T-helper 1 cell treated with Interleukin-12 subunit alpha and Interleukin-12 subunit beta and Interleukin-4 antibody, amounts not matched to agents 30 μg/mL and 1 μg/mL, for 36 hours (primary cell): ENCODE data around the gene PIK3C2B.

Source experiments
- H3K27ac Mint-ChIP-seq: one replicate; pipeline ENCODE4 v1.8.0; 2021; ENCODE audit warnings: mild to moderate bottlenecking, mixed read lengths
- H3K27me3 Mint-ChIP-seq: one replicate; pipeline ENCODE4 v1.8.0; 2021; ENCODE audit warnings: low read depth, mixed read lengths
- H3K36me3 Mint-ChIP-seq: one replicate; pipeline ENCODE4 v1.8.0; 2021; ENCODE audit warnings: low read depth, mixed read lengths
- H3K4me1 Mint-ChIP-seq: one replicate; pipeline ENCODE4 v1.8.0; 2021; ENCODE audit warnings: low read depth, mixed read lengths
- H3K4me3 Mint-ChIP-seq: one replicate; pipeline ENCODE4 v1.8.0; 2021; ENCODE audit warnings: mild to moderate bottlenecking, moderate library complexity, mixed read lengths
- H3K9me3 Mint-ChIP-seq: one replicate; pipeline ENCODE4 v1.8.0; 2021; ENCODE audit warnings: mixed read lengths

Gene PIK3C2B

DNA sequence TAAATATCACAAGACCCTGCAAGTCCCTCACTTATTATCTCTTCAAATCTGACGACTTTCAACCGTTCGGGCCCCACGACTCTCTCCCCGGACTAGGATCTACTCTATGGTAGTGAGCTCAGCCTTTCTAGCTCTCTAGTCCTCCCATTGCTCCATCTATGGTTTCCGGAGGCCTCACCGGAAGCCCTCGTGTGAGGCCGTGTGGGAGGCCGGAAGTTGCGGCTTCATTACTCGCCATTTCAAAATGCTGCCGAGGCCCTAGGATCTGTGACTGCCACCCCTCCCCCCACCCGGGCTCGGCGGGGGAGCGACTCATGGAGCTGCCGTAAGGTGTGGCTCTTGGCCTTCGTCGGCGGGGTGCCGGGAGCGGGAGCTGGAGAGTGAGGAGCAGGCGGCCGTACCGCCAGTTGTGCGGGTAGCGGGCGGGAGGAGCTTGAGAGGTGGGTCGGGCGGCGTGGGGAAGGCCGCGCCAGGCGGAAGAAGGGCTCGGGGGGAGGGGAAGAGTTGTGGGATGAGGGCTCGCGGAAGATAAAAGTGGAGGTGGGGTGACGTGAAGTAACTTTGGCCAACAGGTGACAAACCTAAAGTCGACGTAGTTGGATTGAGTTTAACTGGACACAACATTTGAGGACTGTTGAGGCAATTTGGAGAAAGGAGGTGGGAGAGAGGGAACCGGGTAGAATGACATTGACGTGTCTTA lies 21.7 kb upstream of the PIK3C2B start, which contains the start of gene MDM4:
TSS of gene MDM4 (plus strand) at position 227 of the 700 bp plus-strand sequence. CDS start 9,113 bp downstream, outside the sequence.
- Mint-ChIP-seq H3K4me3 (no peak within 1 kb of the TSS), H3K9me3 (no peaks in the 10 kb centered on the region), H3K27me3 (no peaks in the 10 kb centered on the region), H3K36me3 (peaks cover 27% of the 10 kb centered on the region), H3K4me1 (peaks cover 48% of the 10 kb centered on the region), H3K27ac (no peak within 1 kb of the TSS)

DNA sequence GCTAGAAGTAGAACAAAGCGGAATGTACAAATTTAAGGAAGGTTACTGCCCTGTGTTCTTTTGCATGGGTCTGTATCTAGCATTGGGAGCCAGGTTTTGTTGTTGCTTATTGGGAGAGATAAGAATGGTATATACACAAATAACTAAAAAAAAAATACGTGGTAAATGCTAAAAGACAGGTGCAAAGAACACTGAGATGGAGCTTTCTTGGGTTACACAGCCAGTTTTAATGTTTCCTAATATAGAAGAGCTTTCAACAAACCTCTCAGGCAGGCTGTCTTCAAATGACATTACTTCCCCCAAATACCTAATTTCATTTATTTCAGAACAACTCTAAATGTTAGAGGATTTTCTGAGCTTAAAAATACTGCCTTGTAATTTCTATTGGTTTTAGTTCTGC lies 20.2 kb upstream of the PIK3C2B start:
- H3K4me1 Mint-ChIP-seq: peaks cover 42% of the 10 kb centered on the region
- H3K27ac Mint-ChIP-seq: peak overlapping the region; percentile 60
- no peaks in the 10 kb centered on the region for H3K9me3 Mint-ChIP-seq
- H3K4me3 Mint-ChIP-seq: peak overlapping the region; percentile 11
- H3K27me3 Mint-ChIP-seq: no peaks in the 10 kb centered on the region
- H3K36me3 Mint-ChIP-seq: peaks cover 26% of the 10 kb centered on the region

DNA sequence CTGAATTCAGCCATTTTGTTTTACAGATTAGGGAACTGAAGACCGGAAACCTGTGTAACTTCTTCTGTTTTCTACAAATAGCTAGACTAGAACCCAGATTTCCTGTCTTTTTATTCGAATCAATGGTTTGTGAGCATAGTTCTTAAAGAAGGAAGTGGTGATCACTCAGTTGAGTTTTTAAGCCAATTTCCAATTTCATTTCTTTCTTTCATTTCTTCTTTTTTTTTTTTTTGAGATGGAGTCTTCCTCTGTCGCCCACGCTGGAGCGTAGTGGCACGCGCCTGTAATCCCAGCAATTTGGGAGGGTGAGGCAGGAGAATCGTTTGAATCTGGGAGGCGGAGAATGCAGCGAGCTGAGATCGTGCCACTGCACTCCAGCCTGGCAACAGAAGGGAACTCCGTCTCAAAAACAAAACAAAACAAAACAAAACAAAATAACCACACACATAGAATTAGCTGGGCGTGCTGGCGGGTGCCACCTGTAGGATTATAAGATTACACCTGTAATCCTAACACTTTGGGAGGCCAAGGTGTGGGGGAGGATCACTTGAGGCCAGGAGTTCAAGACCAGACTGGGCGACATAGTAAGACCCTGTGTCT lies 18.6 kb upstream of the PIK3C2B start:
- no peaks in the 10 kb centered on the region for H3K9me3 Mint-ChIP-seq
- H3K4me3 Mint-ChIP-seq: peak overlapping the region; percentile 91
- H3K36me3 Mint-ChIP-seq: peaks cover 13% of the 10 kb centered on the region
- H3K4me1 Mint-ChIP-seq: peaks cover 26% of the 10 kb centered on the region
- peak overlapping the region; percentile 100 for H3K27ac Mint-ChIP-seq
- no peaks in the 10 kb centered on the region for H3K27me3 Mint-ChIP-seq

DNA sequence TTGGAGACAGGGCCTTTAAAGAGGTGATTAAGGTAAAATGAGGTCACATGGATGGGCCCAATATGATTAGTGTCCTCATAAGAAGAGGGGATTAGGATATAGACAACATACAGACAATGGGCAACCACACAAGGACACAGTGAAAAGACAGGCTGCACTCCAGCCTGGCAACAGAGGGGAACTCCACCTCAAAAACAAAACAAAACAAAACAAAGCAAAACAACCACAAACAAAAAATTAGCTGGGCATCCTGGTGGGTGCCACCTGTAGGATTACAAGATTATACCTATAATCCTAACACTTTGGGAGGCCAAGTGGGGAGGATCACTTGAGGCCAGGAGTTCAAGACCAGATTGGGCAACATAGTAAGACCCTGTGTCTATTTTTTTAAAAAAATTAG lies 16.8 kb upstream of the PIK3C2B start:
- Mint-ChIP-seq H3K27me3 (peaks cover 7% of the 10 kb centered on the region), H3K4me1 (peaks cover 33% of the 10 kb centered on the region), H3K9me3 (no peaks in the 10 kb centered on the region), H3K27ac (peak overlapping the region; percentile 72), H3K4me3 (no peak overlapping the region), H3K36me3 (peaks cover 8% of the 10 kb centered on the region)

DNA sequence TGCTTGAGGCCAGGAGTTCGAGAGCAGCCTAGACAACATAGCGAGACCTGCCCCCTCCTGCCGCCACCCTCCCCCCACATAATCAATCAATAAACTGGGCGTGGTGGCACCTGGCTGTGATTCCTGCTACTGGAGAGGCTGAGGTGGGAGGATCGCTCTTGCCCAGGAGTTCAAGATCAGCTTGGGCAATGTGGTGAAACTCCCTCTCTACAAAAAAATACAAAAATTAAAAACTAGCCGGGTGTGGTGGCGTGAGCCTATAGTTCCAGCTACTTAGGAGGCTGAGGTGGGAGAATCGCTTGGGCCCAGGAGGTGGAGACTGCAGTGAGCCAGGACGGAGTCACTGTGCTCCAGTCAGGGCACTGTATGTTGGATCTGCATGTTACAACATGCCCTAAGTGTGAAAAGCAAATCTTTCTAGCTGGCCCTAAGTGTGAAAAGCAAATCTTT lies 14.6 kb upstream of the PIK3C2B start:
- H3K4me3 Mint-ChIP-seq: no peak overlapping the region
- H3K4me1 Mint-ChIP-seq: peaks cover 34% of the 10 kb centered on the region
- no peak overlapping the region for H3K27ac Mint-ChIP-seq
- peaks cover 10% of the 10 kb centered on the region for H3K36me3 Mint-ChIP-seq
- peaks cover 10% of the 10 kb centered on the region for H3K27me3 Mint-ChIP-seq
- no peaks in the 10 kb centered on the region for H3K9me3 Mint-ChIP-seq

DNA sequence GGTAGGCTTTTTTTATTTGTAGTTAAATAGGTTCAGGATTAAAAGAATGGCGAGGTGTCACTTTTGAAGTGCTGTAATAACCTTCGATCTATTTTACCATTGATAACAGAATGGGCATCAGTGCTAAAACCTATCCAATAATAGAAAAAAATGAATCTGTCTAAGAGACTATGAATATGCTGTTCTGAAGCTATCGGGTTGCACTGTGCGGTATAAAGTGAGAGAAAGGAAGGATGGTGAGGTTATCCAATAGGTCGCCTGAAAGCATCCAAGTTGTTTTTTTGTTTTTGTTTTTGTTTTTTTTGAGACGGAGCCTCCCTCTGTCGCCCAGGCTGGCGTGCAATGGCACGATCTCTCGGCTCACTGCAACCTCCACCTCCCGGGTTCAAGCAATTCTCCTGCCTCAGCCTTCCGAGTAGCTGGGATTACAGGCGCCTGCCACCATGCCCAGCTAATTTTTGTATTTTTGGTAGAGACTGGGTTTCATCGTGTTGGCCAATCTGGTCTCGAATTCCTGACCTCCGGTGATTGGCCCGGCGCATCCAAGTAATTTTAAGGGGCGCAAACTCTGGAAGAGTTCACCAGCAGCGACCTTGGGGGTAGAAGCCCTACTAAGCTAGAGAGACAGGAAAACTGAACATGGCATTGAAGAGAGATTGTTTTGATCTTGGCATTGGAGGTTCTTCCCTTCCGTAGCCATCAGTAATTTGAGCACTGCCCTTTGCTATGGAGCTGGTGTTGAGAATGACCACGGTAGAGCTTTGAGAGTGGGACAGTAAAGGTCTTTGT lies 12.9 kb upstream of the PIK3C2B start:
- peaks cover 8% of the 10 kb centered on the region for H3K36me3 Mint-ChIP-seq
- H3K9me3 Mint-ChIP-seq: no peaks in the 10 kb centered on the region
- H3K27me3 Mint-ChIP-seq: peaks cover 10% of the 10 kb centered on the region
- peaks cover 32% of the 10 kb centered on the region for H3K4me1 Mint-ChIP-seq
- H3K27ac Mint-ChIP-seq: peak overlapping the region; percentile 97
- peak overlapping the region; percentile 89 for H3K4me3 Mint-ChIP-seq

DNA sequence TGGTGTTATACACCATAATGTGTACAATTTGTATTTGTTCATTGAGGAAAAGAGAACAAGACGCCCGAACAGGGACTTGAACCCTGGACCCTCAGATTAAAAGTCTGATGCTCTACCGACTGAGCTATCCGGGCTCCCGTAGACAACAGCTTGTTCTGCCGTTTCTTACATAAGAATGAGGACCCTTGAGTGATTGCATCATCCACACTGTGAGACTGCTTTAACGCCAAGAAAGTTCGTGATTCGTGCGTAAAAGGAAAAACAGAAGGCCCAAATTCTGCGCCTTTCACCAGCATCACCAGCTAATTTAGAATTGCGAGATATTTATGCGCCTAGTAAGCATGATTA lies 12.3 kb upstream of the PIK3C2B start:
- H3K4me3 Mint-ChIP-seq: peak overlapping the region; percentile 89
- H3K27ac Mint-ChIP-seq: peak overlapping the region; percentile 97
- H3K36me3 Mint-ChIP-seq: peaks cover 8% of the 10 kb centered on the region
- peaks cover 31% of the 10 kb centered on the region for H3K4me1 Mint-ChIP-seq
- H3K9me3 Mint-ChIP-seq: no peaks in the 10 kb centered on the region
- H3K27me3 Mint-ChIP-seq: peaks cover 10% of the 10 kb centered on the region

DNA sequence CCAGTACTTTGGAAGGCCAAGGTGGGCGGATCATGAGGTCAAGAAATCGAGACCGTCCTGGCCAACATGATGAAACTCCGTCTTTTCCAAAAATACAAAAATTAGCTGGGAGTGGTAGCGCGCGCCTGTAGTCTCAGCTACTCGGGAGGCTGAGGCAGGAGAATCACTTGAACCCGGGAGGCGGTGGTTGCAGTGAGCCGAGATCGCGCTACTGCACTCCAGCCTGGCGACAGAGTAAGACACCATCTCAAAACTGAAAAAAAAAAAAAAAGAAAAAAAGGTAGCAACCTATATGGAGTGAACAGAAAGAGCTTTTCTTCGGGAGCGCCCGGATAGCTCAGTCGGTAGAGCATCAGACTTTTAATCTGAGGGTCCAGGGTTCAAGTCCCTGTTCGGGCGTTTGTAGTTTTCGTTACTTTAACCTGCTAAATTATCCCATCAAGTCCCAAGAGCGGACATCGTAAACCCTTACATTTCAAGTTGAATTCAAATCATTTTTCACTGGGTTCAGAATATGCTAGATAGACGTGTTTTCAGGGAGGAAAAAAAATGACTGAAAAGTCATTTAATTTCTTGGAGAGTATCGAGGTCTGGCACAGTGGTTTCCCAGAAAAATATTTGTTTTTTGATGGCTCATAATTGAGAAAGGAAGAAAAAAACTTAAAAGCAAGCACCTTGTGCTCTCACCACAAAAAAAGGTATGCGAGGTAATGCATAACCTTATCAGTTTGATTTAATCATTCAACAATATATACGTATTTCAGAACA lies 11.8 kb upstream of the PIK3C2B start:
- peaks cover 31% of the 10 kb centered on the region for H3K4me1 Mint-ChIP-seq
- H3K27ac Mint-ChIP-seq: peak overlapping the region; percentile 97
- H3K27me3 Mint-ChIP-seq: peaks cover 10% of the 10 kb centered on the region
- peaks cover 7% of the 10 kb centered on the region for H3K36me3 Mint-ChIP-seq
- H3K9me3 Mint-ChIP-seq: no peaks in the 10 kb centered on the region
- H3K4me3 Mint-ChIP-seq: peak overlapping the region; percentile 89

DNA sequence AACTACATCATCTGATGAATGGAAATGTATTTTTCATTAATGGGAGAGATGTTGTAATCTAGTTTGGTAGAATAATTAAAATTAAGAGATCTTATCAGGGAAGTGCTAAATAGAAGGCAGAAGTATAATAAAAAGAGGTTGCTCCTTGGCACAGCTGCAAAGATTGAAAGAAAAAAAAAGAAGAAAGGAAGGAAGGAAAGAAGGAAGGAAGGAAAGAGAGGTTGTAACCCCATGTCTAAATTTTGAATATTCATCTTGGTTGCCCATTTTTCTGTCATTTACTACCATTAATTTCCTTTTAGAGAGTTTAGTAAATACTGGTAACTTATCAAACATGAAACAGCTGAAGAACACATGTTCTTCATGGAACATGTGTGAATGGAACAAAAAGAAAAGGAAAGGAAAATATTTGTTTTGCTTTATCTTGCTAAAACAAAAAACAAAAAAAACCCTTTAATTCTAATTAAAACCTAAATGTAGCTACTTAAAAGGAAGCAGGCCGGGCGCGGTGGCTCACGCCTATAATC lies 11.1 kb upstream of the PIK3C2B start:
- Mint-ChIP-seq H3K36me3 (peaks cover 2% of the 10 kb centered on the region), H3K9me3 (no peaks in the 10 kb centered on the region), H3K4me1 (peaks cover 25% of the 10 kb centered on the region), H3K27me3 (peaks cover 10% of the 10 kb centered on the region), H3K4me3 (peak overlapping the region; percentile 89), H3K27ac (peak overlapping the region; percentile 97)

DNA sequence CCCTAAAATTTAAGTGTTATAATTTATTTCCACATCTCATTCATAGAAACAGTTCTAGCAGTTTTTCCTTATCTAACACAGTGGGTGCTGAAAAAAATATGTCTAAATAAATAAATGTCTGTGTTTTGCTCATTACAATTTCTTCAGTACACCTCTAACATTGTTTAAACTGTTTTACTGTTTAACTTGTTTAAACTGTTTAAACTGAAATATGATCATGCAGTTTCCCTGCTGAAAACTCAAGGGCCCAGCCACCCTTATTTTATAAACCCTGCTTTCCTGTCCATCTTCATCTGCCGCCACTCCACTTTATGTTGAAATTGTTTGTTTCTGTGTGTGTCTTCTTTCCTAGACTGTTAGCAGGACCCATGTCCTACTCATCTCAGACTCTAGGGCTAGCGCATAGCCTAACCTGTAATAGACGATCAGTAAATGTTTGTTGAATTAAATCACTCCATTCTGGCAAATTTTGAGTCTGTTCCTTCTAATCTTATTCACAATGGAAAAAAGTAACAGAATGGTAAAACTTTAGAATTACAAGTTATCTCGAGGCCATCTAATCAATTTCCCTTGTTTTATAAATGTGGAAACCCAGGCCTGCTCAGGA lies 9.4 kb upstream of the PIK3C2B start:
- H3K27me3 Mint-ChIP-seq: peaks cover 10% of the 10 kb centered on the region
- no peaks in the 10 kb centered on the region for H3K9me3 Mint-ChIP-seq
- peaks cover 31% of the 10 kb centered on the region for H3K4me1 Mint-ChIP-seq
- H3K27ac Mint-ChIP-seq: no peak overlapping the region
- peaks cover 2% of the 10 kb centered on the region for H3K36me3 Mint-ChIP-seq
- H3K4me3 Mint-ChIP-seq: no peak overlapping the region

DNA sequence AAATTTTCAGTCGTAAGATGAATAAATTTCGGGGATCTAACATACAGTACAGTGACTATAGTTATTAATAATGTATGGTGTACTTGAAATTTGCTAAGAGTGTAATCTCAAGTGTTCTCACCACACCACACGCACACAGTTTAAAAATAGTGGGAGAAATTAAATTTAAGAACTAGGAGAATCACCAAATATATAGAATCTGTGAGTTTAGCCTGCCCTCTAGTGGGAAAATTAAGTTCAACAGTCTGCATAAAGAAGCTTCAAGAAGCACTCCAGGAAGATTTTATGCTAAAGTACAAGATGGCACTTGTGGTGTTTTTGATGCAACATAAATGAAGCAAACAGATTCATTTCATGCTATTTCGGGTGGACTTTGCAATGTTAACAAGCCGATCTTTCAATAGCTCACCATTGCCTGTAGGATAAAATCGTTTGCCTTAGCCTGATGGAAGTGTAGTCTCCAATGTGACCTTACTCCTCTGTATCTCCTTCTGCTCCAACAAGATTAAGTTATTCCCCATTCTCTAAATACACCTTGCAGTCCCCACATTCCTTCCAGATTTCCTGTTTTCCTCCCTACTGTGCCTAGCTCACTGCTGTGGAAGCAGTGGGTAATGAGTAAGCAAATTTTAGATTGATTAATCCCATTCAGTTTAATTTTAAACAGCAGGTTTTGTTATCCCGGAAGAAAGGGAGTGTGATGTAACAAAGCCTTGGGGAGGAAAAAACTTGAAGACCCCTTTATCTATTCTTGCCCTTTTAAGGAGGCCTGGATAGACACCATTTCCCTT lies 8.7 kb upstream of the PIK3C2B start:
- Mint-ChIP-seq H3K36me3 (peaks cover 2% of the 10 kb centered on the region), H3K27me3 (peaks cover 10% of the 10 kb centered on the region), H3K27ac (peak overlapping the region; percentile 62), H3K4me3 (no peak overlapping the region), H3K9me3 (no peaks in the 10 kb centered on the region), H3K4me1 (peaks cover 36% of the 10 kb centered on the region)

DNA sequence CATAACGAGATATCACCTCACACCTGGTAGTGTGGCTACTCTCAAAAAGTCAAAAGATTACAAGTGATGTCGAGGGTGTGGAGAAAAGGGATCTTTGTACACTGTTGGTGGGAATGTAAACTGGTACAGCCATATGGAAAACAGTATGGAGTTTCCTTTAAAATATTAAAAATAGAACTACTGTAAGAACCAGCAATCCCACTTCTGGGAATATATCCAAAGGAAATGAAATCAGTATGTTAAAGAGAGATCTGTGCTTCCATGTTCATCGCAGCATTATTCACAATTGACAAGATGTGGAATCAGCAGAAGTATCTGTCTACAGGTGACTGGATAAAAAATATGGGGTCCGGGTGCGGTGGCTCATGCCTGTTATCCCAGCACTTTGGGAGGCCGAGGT lies 7.6 kb upstream of the PIK3C2B start:
- H3K4me1 Mint-ChIP-seq: peaks cover 30% of the 10 kb centered on the region
- H3K36me3 Mint-ChIP-seq: peaks cover 2% of the 10 kb centered on the region
- H3K4me3 Mint-ChIP-seq: no peak overlapping the region
- H3K27ac Mint-ChIP-seq: no peak overlapping the region
- peaks cover 10% of the 10 kb centered on the region for H3K27me3 Mint-ChIP-seq
- H3K9me3 Mint-ChIP-seq: no peaks in the 10 kb centered on the region
